GM18511 (cell line): Measurements from ENCODE around the gene GCDH.
"Not testable (repeated sequence)": the region's sequence is repeated elsewhere in the genome, so short reads cannot be mapped to it uniquely, and the experiment has no call there.

Experiments used
- ATAC-seq: cut with Tn5 transposase; IDR thresholded peaks from one replicate; pipeline ENCODE4 v1.9.1; 2021; ENCODE audit warnings: mild to moderate bottlenecking, moderate library complexity; ENCODE audit not compliant: unreplicated experiment

The GCDH gene

DNA sequence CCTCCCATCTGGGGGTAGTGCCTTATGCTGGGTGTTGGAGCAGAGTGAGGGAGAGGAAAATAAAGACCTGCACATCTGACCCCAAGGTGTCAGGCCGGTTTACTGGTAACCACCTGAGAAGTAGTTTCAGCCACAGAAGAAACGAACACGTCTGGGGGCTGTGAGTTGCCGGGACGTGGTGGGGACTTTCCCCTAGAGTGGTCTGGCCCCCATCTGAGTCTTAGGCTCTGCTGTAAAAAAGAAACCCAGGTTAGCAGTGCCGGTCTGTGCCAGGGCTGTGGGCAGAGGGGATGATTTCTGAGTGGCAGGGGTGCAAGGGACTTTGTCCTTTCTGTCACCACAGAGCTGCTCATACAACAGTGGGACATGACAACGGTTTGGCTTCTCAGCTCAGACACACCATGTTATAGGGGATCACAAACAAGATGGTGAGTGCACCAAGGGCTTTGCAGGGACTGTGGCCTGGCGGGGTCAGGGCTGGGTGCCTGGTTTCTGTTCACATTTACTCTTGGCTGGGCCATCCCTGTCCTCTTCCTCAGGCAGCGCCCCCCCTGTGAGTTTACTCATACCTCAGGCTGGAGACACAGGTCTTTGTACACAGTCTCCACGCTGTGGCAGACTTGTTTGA, 9.0 kb downstream of the GCDH start:
- peak; percentile 90 for ATAC-seq

- ATAC-seq: no peak
These were observed 16.2 kb downstream of the GCDH start for GRCh38 chr19:12907166-12907565.

- ATAC-seq: no peak
These were observed 21.6 kb downstream of the GCDH start for GRCh38 chr19:12912571-12912970.

GRCh38 chr19:12913011-12913561, 22.1 kb downstream of the GCDH start:
- no peak for ATAC-seq

- no peak for ATAC-seq
These were observed 23.1 kb downstream of the GCDH start for GRCh38 chr19:12913851-12914690.

DNA sequence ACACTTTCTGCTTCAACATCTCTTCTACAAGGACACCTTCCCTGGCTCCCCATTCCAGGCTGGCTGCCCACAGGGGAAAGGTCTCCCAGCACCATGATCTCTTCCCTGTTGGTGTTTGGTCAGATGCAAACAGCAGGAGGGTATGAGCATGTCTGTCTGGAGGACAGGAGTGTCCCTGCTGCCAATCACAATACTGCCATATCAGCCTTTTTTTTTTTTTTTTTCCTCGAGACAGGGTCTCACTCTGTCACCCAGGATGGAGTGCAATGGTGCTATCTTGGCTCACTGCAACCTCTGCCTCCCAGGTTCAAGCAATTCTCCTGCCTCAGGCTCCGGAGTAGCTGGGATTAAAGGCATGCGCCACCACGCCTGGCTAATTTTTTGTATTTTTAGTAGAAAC, 24.9 kb downstream of the GCDH start:
- ATAC-seq: not testable (repeated sequence)

DNA sequence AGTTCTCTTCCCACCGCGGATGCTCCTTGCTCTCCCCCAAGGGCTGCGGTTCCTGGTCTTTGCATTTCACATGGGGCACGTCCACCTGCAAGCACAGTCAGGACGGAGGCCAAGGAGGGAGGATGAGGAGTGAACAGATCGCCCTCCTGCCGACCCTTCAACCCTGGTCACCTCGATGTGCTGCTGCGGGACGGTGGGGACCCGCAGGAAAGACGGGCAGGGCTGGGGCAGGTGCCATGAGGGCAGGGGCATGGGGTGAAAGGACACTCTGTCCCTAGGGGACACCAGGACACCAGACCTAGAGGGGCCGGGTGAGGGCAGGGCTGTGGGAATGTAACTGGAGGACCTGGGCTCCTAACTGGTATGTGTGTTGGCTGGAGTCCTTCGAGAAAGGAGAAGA, 27.3 kb downstream of the GCDH start:
- no peak for ATAC-seq

GRCh38 chr19:12921047-12921446, 30.1 kb downstream of the GCDH start:
- no peak for ATAC-seq

GRCh38 chr19:12922959-12923358, 32.0 kb downstream of the GCDH start:
- no peak for ATAC-seq

DNA sequence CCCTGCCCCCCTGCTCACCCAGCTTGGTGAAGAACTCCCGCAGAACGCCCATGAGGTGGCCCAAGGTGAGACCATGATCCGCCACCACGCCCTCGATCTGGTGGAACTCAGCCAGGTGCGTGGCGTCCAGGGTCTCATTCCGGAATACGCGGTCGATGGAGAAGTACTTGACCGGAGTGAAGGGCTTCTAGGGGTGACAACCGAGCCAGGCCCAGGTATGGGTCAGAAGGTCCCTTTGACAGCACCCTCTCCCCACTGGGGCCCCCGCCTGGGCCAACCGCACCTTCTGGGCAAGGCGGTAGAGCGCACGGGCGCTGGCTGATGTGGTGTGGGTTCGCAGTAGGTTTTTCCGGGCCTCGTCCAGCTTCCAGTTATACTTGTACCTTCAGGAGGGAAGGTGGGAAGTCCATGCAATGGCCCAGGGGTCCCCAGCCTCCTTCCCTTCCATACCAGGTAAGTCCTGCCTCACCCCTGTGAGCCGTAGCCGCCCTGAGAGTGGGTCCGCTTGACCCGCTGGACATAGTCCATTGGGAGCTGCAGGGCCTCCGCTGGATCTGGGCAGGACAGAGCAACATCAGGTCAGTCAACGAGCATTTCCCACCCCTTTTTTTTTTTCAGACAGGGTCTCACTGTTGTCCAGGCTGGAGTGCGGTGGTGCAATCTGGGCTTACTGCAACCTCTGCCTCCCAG, 33.8 kb downstream of the GCDH start:
- ATAC-seq: no peak

GRCh38 chr19:12930002-12930645, 39.2 kb downstream of the GCDH start:
- no peak for ATAC-seq

DNA sequence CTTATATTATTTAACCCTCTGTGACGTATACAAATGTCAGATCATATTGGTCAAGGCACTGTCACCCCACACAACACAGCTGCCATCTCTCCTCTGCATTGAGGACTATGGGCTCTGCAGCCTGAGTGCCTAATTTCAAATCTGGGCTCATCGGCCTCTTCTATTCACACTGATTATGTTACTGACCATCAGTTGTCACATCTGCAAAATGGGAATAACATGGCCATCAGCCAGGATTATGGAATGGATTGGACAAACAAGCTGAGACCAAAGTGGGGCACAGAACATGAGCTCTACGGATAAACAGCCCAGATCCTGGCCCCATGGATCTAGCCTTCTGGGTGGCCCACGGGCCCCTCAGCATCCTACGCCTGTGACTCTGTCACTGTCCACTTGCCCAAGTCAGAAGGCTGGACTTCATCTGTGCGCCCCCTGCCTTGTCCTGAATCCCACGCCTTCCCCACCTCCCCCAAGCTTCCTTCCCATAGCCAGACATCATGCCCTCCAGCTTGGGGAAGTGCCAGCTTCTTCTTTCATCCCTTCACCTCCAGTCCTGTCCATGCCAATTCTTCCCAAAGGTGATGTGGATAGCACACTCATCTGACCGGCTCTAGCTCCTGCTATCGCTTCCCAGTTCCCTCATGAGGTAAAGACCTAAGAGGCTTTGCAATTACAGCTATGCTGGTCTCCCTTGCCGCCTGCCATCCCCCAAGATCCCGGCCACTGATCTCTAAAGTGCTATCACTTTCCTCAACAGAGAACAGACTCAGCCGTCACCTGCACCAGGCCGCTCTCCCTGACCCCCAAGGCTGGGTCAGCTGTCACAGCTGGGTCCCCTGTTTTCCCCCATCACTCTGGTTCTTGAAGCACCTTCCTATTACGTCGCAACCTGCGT, 41.7 kb downstream of the GCDH start:
- ATAC-seq: no peak

DNA sequence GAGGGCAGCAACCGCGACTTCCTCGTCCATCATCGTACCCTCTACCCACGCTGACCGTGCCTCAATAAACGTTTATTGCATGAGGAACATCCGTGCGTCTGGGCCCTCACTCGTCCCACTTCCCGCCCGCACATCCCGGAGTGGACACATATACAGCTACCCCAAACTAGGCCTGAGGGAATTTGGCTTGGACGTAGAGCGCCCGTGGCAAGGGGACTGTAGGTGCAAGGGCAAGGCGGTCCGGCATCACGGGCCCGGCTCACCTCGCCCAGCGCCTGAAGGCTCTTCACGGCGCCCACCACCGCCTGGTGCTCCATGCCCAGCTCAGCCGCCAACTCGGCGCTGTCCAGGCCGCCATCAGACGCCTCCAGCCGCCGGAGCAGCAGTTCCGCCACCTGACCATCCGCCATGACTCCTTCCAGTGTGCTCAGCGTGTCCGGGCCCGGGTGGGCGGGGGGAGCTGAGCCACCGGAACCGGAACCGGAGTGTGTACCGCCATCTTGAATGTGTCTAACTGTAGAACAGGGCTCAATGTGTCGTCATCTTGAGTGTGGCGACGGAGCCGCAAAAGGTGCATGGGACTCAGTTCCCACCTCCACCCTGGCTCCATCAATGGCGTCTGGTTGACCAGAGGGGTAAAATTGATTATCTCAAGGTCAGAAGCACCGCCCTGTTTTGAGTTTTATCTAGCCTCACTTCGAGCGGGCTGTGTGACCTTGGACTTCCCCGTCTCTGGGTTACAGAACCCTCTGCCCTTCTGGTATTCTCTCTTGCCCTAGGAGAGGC, 42.5 kb downstream of the GCDH start, which contains the start of gene FARSA:
Gene FARSA (minus strand): TSS at position 425 of the 786 bp plus-strand sequence. CDS start 15 bp downstream, at position 410.
- peak; percentile 60 for ATAC-seq

- no peak for ATAC-seq
These were observed 44.1 kb downstream of the GCDH start for GRCh38 chr19:12935071-12935470.

GRCh38 chr19:12936582-12936981, 45.6 kb downstream of the GCDH start:
- no peak for ATAC-seq

DNA sequence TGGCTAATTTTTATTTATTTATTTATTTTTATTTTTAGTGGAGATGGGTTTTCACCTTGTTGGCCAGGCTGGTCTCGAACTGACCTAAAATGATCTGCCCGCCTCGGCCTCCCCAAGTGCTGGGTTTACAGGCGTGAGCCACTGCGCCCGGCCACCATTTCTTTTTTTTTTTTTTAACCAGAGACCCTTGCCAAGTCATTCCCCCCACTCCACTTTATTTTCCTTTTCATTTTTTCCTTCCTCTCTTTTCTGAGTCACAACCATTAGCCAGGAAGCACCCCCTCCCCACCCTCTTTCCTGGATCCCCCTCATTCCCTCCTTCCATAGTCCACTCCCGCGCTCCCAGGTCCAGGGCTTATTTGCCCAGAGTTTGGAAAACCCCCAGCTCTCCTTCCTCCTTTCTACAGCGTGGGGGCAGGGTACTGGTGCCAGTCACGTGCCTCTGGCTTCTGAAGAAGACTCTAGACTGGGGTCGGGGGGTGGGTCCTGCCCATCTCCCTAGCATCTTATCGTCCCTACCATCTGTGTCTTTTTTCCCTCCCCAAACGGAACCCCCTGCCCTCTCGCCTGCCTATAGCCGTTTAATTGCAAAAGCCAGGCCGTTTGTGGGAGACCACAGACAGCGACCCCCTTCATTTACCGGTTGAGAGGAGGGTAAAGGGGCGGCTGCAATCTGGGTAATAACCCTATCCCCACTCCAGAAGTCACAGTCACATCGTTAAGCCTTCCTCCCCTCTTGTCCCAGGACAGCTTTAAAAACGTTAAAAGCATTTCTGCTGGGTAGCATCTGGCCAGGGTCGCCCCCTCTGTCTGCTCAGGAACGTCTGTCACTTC, 46.4 kb downstream of the GCDH start:
- no peak for ATAC-seq

- ATAC-seq: peak; percentile 83
These were observed 47.2 kb downstream of the GCDH start, which contains the start of gene CALR for GRCh38 chr19:12937927-12938778. Gene CALR (plus strand): TSS chr19:12938609. CDS start chr19:12938680, 71 bp downstream.
